SH-SY5Y (cell line): ENCODE results near the gene KSR1.

ENCODE experiments used
- GATA2 ChIP-seq: IDR thresholded peaks from 2 replicates; pipeline ENCODE4 v1.6.1; 2011; ENCODE audit warnings: mild to moderate bottlenecking, low read depth, low read length
- GATA3 ChIP-seq: IDR thresholded peaks from 2 replicates; pipeline ENCODE4 v1.6.1; 2011; ENCODE audit warnings: low read depth, mild to moderate bottlenecking, low read length, moderate library complexity

GRCh38 chr17:27598337-27599050, 142.2 kb downstream of the KSR1 start:
- TF ChIP-seq GATA2: no peak
- TF ChIP-seq GATA3: no peak
